ENCODE data around the gene KCNG3. TPM values are rescaled to one million over a fixed set of nuclear protein-coding genes. Genes with fewer than 3 reads are reported as not detected.

The KCNG3 gene
- total RNA-seq, 3 donors from 2014 or later, result 2.6 to 5.0 (median 3.2) TPM

DNA sequence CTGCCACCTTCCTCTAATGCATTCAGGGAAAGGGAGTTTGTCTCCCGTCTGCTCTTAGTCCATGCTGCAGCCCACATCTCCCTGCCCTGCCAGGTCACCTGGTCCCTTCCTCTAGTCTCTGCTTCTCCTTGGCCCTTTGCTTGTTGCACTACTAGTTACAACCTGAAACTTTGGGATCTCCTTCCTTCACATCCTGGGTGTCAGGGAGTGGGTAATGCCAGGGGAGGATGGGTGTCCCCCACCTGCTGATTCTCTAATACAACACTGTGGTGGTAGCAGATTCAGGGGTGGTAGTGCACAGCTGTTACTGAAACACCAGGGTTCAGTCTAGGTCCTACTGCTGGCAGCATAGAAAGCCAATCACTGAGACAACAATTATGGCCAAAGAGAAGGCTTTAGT, 101.6 kb downstream of the KCNG3 start:
- Histone ChIP-seq H3K36me3 (ENCODE audit: low read depth) (no peaks in the 10 kb centered on the region), H3K4me1 (ENCODE audit: low read depth) (peaks cover 8% of the 10 kb centered on the region), H3K9me3 (no peaks in the 10 kb centered on the region), H3K4me3 (no peak overlapping the region)
- DNase-seq (no peak), ATAC-seq (no peak)
- TF ChIP-seq, protein P1, sequence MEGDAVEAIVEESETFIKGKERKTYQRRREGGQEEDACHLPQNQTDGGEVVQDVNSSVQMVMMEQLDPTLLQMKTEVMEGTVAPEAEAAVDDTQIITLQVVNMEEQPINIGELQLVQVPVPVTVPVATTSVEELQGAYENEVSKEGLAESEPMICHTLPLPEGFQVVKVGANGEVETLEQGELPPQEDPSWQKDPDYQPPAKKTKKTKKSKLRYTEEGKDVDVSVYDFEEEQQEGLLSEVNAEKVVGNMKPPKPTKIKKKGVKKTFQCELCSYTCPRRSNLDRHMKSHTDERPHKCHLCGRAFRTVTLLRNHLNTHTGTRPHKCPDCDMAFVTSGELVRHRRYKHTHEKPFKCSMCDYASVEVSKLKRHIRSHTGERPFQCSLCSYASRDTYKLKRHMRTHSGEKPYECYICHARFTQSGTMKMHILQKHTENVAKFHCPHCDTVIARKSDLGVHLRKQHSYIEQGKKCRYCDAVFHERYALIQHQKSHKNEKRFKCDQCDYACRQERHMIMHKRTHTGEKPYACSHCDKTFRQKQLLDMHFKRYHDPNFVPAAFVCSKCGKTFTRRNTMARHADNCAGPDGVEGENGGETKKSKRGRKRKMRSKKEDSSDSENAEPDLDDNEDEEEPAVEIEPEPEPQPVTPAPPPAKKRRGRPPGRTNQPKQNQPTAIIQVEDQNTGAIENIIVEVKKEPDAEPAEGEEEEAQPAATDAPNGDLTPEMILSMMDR (IDR thresholded peaks at IDR 0.05), result no peak
- intact Hi-C loops (cut with DNase I, micrococcal nuclease), result no loop called here

Other genes with a start within 250 kb of the KCNG3 start
- gene COX7A2L, start 132.8 kb downstream of the KCNG3 start, total RNA-seq, result 100 to 1,000 TPM in 2 of 3 donors, 10 to 100 TPM in 1; 87.0 to 113 (median 108) TPM
- gene MTA3, start 74.7 kb upstream of the KCNG3 start, total RNA-seq, result 10 to 100 TPM; 44.8 to 58.9 (median 52.8) TPM

Data from mucosa of descending colon (tissue), 3 donors.